H9 (cell line): ENCODE data around the gene RSU1. TPM values are rescaled to one million over a fixed set of nuclear protein-coding genes. Genes with fewer than 3 reads are reported as not detected.

ENCODE experiments used
- DNase-seq: peaks from one replicate; pipeline ENCODE4 v3.0.0-alpha.2; 2017
- H2AFZ ChIP-seq: one replicate; pipeline ENCODE4 v1.6.1; 2013; ENCODE audit warnings: mild to moderate bottlenecking, low read length, control low read depth, moderate library complexity
- H2AK5ac ChIP-seq: 2 replicates; pipeline ENCODE4 v1.6.1; 2013; ENCODE audit warnings: low read length, control low read depth, mixed read lengths; ENCODE audit not compliant: insufficient read length
- H2BK120ac ChIP-seq: one replicate; pipeline ENCODE4 v1.6.1; 2013; ENCODE audit warnings: low read depth, mild to moderate bottlenecking, low read length, control low read depth, inconsistent platforms; ENCODE audit not compliant: poor library complexity, severe bottlenecking
- H2BK12ac ChIP-seq: 2 replicates; pipeline ENCODE4 v1.6.1; 2013; ENCODE audit warnings: low read length, control low read depth, mixed read lengths, low read depth; ENCODE audit not compliant: insufficient read length
- H2BK15ac ChIP-seq: 2 replicates; pipeline ENCODE4 v1.6.1; 2013; ENCODE audit warnings: low read depth, low read length, control low read depth
- H2BK20ac ChIP-seq: one replicate; pipeline ENCODE4 v1.6.1; 2013; ENCODE audit warnings: low read depth, mild to moderate bottlenecking, low read length, control low read depth, inconsistent platforms; ENCODE audit not compliant: poor library complexity, severe bottlenecking
- H2BK5ac ChIP-seq: 2 replicates; pipeline ENCODE4 v1.6.1; 2013; ENCODE audit warnings: low read length, control low read depth, mixed read lengths; ENCODE audit not compliant: insufficient read length
- H3K14ac ChIP-seq: 2 replicates; pipeline ENCODE4 v1.6.1; 2013; ENCODE audit warnings: low read length, control low read depth; ENCODE audit not compliant: insufficient read depth
- H3K18ac ChIP-seq: 2 replicates; pipeline ENCODE4 v1.6.1; 2013; ENCODE audit warnings: low read depth, mild to moderate bottlenecking, mixed read lengths, low read length, control low read depth; ENCODE audit not compliant: insufficient read length
- H3K23ac ChIP-seq: 2 replicates; pipeline ENCODE4 v1.6.1; 2013; ENCODE audit warnings: low read length, control low read depth, mixed read lengths, low read depth; ENCODE audit not compliant: insufficient read length
- H3K23me2 ChIP-seq: 2 replicates; pipeline ENCODE4 v1.6.1; 2013; ENCODE audit warnings: low read depth, mild to moderate bottlenecking, mixed read lengths, low read length, control low read depth; ENCODE audit not compliant: insufficient read length, poor library complexity, severe bottlenecking
- H3K27ac ChIP-seq: 2 replicates; pipeline ENCODE4 v1.5.1; 2013; ENCODE audit warnings: low read length, control low read depth, mixed read lengths, low read depth; ENCODE audit not compliant: insufficient read length
- H3K27me3 ChIP-seq: 2 replicates; pipeline ENCODE4 v1.6.1; 2013; ENCODE audit warnings: low read length, control low read depth, inconsistent platforms; ENCODE audit not compliant: insufficient read depth
- H3K4ac ChIP-seq: 2 replicates; pipeline ENCODE4 v1.6.1; 2013; ENCODE audit warnings: low read depth, mild to moderate bottlenecking, control low read depth, inconsistent platforms, low read length, moderate library complexity
- H3K4me1 ChIP-seq: 2 replicates; pipeline ENCODE4 v1.6.1; 2013; ENCODE audit warnings: low read length, control low read depth, inconsistent platforms; ENCODE audit not compliant: insufficient read depth
- H3K4me2 ChIP-seq: 2 replicates; pipeline ENCODE4 v1.6.1; 2013; ENCODE audit warnings: low read length, control low read depth, mixed read lengths; ENCODE audit not compliant: insufficient read length, insufficient read depth
- H3K56ac ChIP-seq: 2 replicates; pipeline ENCODE4 v1.6.1; 2013; ENCODE audit warnings: low read depth, mild to moderate bottlenecking, mixed read lengths, low read length, control low read depth; ENCODE audit not compliant: insufficient read length
- H3K79me1 ChIP-seq: 2 replicates; pipeline ENCODE4 v1.6.1; 2013; ENCODE audit warnings: low read depth, mild to moderate bottlenecking, moderate library complexity, low read length, control low read depth, inconsistent platforms; ENCODE audit not compliant: insufficient read depth, poor library complexity, severe bottlenecking
- H3K79me2 ChIP-seq: 2 replicates; pipeline ENCODE4 v1.6.1; 2013; ENCODE audit warnings: low read length, control low read depth, inconsistent platforms; ENCODE audit not compliant: insufficient read depth
- H3K9ac ChIP-seq: 2 replicates; pipeline ENCODE4 v1.6.1; 2013; ENCODE audit warnings: low read length, control low read depth, mixed read lengths; ENCODE audit not compliant: insufficient read length; ENCODE audit errors: extremely low read depth
- H3K9me3 ChIP-seq: one replicate; pipeline ENCODE4 v1.6.1; 2013; ENCODE audit warnings: low read depth, low read length, inconsistent platforms; ENCODE audit not compliant: control insufficient read depth
- H3T11ph ChIP-seq: one replicate; pipeline ENCODE4 v1.6.1; 2013; ENCODE audit warnings: mild to moderate bottlenecking, low read length, control low read depth, inconsistent platforms
- H4K20me1 ChIP-seq: one replicate; pipeline ENCODE4 v1.6.1; 2013; ENCODE audit not compliant: control insufficient read depth, insufficient read length, insufficient read depth
- H4K5ac ChIP-seq: 2 replicates; pipeline ENCODE4 v1.6.1; 2013; ENCODE audit warnings: low read depth, mild to moderate bottlenecking, mixed read lengths, low read length, control low read depth; ENCODE audit not compliant: insufficient read length
- H4K8ac ChIP-seq: replicated peaks from 2 replicates; pipeline ENCODE4 v1.6.1; 2013; ENCODE audit warnings: low read length, control low read depth, mixed read lengths, low read depth; ENCODE audit not compliant: insufficient read length
- H4K91ac ChIP-seq: 2 replicates; pipeline ENCODE4 v1.6.1; 2013; ENCODE audit warnings: low read depth, mild to moderate bottlenecking, moderate library complexity, mixed read lengths, low read length, control low read depth; ENCODE audit not compliant: insufficient read length
- H3K27ac Mint-ChIP-seq, 3 experiments: 2 replicates in 2 of 3; 3 replicates in 1 of 3; pipeline ENCODE4 v1.8.0; 2020 to 2021; ENCODE audit warnings: mixed read lengths in 3 of 3, mild to moderate bottlenecking in 1 of 3, moderate library complexity in 1 of 3
- H3K27me3 Mint-ChIP-seq: 2 replicates; pipeline ENCODE4 v1.8.0; 2021; ENCODE audit warnings: low read depth, mild to moderate bottlenecking, moderate library complexity, mixed read lengths
- H3K36me3 Mint-ChIP-seq, 3 experiments: 2 replicates in 2 of 3; 3 replicates in 1 of 3; pipeline ENCODE4 v1.8.0; 2020 to 2021; ENCODE audit warnings: low read depth in 3 of 3, mixed read lengths in 3 of 3; ENCODE audit not compliant: insufficient read depth in 1 of 3
- H3K4me1 Mint-ChIP-seq, 2 experiments: 2 replicates each; pipeline ENCODE4 v1.8.0; 2020; ENCODE audit warnings: mixed read lengths in 2 of 2
- H3K4me3 Mint-ChIP-seq, 2 experiments: 2 replicates in 1 of 2; 3 replicates in 1 of 2; pipeline ENCODE4 v1.8.0; 2020 to 2021; ENCODE audit warnings: mild to moderate bottlenecking in 2 of 2, mixed read lengths in 2 of 2, moderate library complexity in 1 of 2
- H3K9me3 Mint-ChIP-seq, 2 experiments: 2 replicates in 1 of 2; 3 replicates in 1 of 2; pipeline ENCODE4 v1.8.0; 2020; ENCODE audit warnings: mild to moderate bottlenecking in 2 of 2, mixed read lengths in 2 of 2, moderate library complexity in 1 of 2
- CTCF ChIP-seq: fragments of 200-600 bp; sonication (generic); conservative IDR thresholded peaks from 3 replicates; pipeline ENCODE4 v1.8.0; 2021; ENCODE audit warnings: antibody characterized with exemption, mild to moderate bottlenecking
- WGBS: extraction: QIAGEN DNeasy Blood & Tissue Kit; methylation state at CpG from one replicate; pipeline ENCODE4 v1.1.7; 2013; ENCODE audit warnings: missing lambda C conversion rate, low lambda C conversion rate, mixed read lengths; ENCODE audit not compliant: insufficient read length; ENCODE audit errors: extremely low coverage; 5-methylcytosine and 5-hydroxymethylcytosine counted together
- total RNA-seq: library from RNA; stranded (reverse); gene quantifications from 2 replicates; pipeline ENCODE4 v1.2.1, GENCODE V29; 2021

The RSU1 gene
- total RNA-seq, 1 experiment from 2014 or later = 59.4 TPM

- no peak overlapping the region for H3K56ac ChIP-seq
- peaks cover 18 to 22% of the 10 kb centered on the region in 2 experiments; a peak in 4 of 5 replicates for H3K9me3 Mint-ChIP-seq
- H3K79me2 ChIP-seq = no peaks in the 10 kb centered on the region
- no peak overlapping the region for H2BK12ac ChIP-seq
- H3K23me2 ChIP-seq = no peaks in the 10 kb centered on the region
- no peaks in the 10 kb centered on the region for H3K4me1 Mint-ChIP-seq
- H2BK20ac ChIP-seq = no peak overlapping the region
- H2BK5ac ChIP-seq = no peak overlapping the region
- no peaks in the 10 kb centered on the region for H3K27me3 ChIP-seq
- H4K5ac ChIP-seq = no peak overlapping the region
- H3K4me1 ChIP-seq = no peaks in the 10 kb centered on the region
- H3K79me1 ChIP-seq = no peaks in the 10 kb centered on the region
- H3K27ac ChIP-seq = no peak overlapping the region
- H4K20me1 ChIP-seq = no peaks in the 10 kb centered on the region
- no peak overlapping the region for H2AFZ ChIP-seq
- no peak overlapping the region for H3K4me2 ChIP-seq
- peaks cover 14 to 32% (median 18%) of the 10 kb centered on the region in 3 experiments for H3K36me3 Mint-ChIP-seq
- H2BK120ac ChIP-seq = no peak overlapping the region
- no CpG with 5 or more reads among the region's 3 CpGs for WGBS
- no peak overlapping the region for H3K4me3 Mint-ChIP-seq
- H3K14ac ChIP-seq = no peak overlapping the region
- H3K23ac ChIP-seq = no peak overlapping the region
- H3K27ac Mint-ChIP-seq = no peak overlapping the region
- no peak overlapping the region for H4K91ac ChIP-seq
- no peak overlapping the region for H3T11ph ChIP-seq
- H3K9ac ChIP-seq = no peak overlapping the region
- H3K27me3 Mint-ChIP-seq = no peaks in the 10 kb centered on the region
- no peak overlapping the region for H3K18ac ChIP-seq
- no peaks in the 10 kb centered on the region for H3K9me3 ChIP-seq
- H2BK15ac ChIP-seq = no peak overlapping the region
- DNase-seq = no peak
- H4K8ac ChIP-seq = no peak overlapping the region
- H3K4ac ChIP-seq = no peak overlapping the region
- H2AK5ac ChIP-seq = no peak overlapping the region
- no peak for TF ChIP-seq CTCF
Observed at GRCh38 chr10:16735671-16736070, 81.6 kb downstream of the RSU1 start.
